Measurements from ENCODE around the gene ARHGEF9.
A peak's percentile ranks its signal among the peaks of the same experiment; 100 is the strongest.
"Not testable (repeated sequence)": the region's sequence is repeated elsewhere in the genome, so short reads cannot be mapped to it uniquely, and the experiment has no call there.

The ARHGEF9 gene

GRCh38 chrX:63784902-63785707, at the start of gene ARHGEF9:
Gene ARHGEF9, minus strand, starts transcription at chrX:63785214. Its CDS starts 69 bp downstream, at chrX:63785145.
- H3K4me3 ChIP-seq (replicated peaks in 1 of 2; ENCODE audit: low read depth in 2 of 2, low read length in 2 of 2) = peak within 1 kb of the TSS; percentile 25 to 37
- TF ChIP-seq CTCF (IDR thresholded peaks at IDR 0.05; ENCODE audit: low read depth, low read length) = no peak
- DNase-seq (ENCODE audit: low read depth in 2 of 2) = peak; percentile 7

- not testable (repeated sequence) for H3K4me3 ChIP-seq (replicated peaks in 1 of 2; ENCODE audit: low read depth in 2 of 2, low read length in 2 of 2); DNase-seq (ENCODE audit: low read depth in 2 of 2)
Measured at GRCh38 chrX:63825446-63825845, 40.4 kb upstream of the ARHGEF9 start.

GRCh38 chrX:63818156-63818555, 33.1 kb upstream of the ARHGEF9 start:
- TF ChIP-seq CTCF (IDR thresholded peaks at IDR 0.05; ENCODE audit: low read depth, low read length) = no peak
- DNase-seq (ENCODE audit: low read depth in 2 of 2) = no peak
- H3K4me3 ChIP-seq (replicated peaks in 1 of 2; ENCODE audit: low read depth in 2 of 2, low read length in 2 of 2) = no peak overlapping the region

- no peak for TF ChIP-seq CTCF (IDR thresholded peaks at IDR 0.05; ENCODE audit: low read depth, low read length)
- DNase-seq (ENCODE audit: low read depth in 2 of 2) = no peak
- H3K4me3 ChIP-seq (replicated peaks in 1 of 2; ENCODE audit: low read depth in 2 of 2, low read length in 2 of 2) = no peak overlapping the region
Measured at GRCh38 chrX:63817696-63818095, 32.7 kb upstream of the ARHGEF9 start.

- no peak overlapping the region for H3K4me3 ChIP-seq (replicated peaks in 1 of 2; ENCODE audit: low read depth in 2 of 2, low read length in 2 of 2)
- no peak for TF ChIP-seq CTCF (IDR thresholded peaks at IDR 0.05; ENCODE audit: low read depth, low read length)
- no peak for DNase-seq (ENCODE audit: low read depth in 2 of 2)
Measured at GRCh38 chrX:63812823-63813222, 27.8 kb upstream of the ARHGEF9 start.

GRCh38 chrX:63810746-63811145, 25.7 kb upstream of the ARHGEF9 start:
- no peak for DNase-seq (ENCODE audit: low read depth in 2 of 2)
- no peak overlapping the region for H3K4me3 ChIP-seq (replicated peaks in 1 of 2; ENCODE audit: low read depth in 2 of 2, low read length in 2 of 2)
- no peak for TF ChIP-seq CTCF (IDR thresholded peaks at IDR 0.05; ENCODE audit: low read depth, low read length)

GRCh38 chrX:63809173-63809572, 24.2 kb upstream of the ARHGEF9 start:
- no peak overlapping the region for H3K4me3 ChIP-seq (replicated peaks in 1 of 2; ENCODE audit: low read depth in 2 of 2, low read length in 2 of 2)
- no peak for TF ChIP-seq CTCF (IDR thresholded peaks at IDR 0.05; ENCODE audit: low read depth, low read length)
- DNase-seq (ENCODE audit: low read depth in 2 of 2) = no peak

GRCh38 chrX:63795406-63795805, 10.4 kb upstream of the ARHGEF9 start:
- DNase-seq (ENCODE audit: low read depth in 2 of 2) = not testable (repeated sequence)

More at GRCh38 chrX:63795406-63795805, 10.4 kb upstream of the ARHGEF9 start:
- H3K4me3 ChIP-seq (replicated peaks in 1 of 2; ENCODE audit: low read depth in 2 of 2, low read length in 2 of 2) = not testable (repeated sequence)
